SU-DHL-6 (cell line): ENCODE results near the gene FKBP5.
"Not testable (repeated sequence)": the region's sequence is repeated elsewhere in the genome, so short reads cannot be mapped to it uniquely, and the experiment has no call there.

Experiments
- H2AFZ ChIP-seq: fragments of 200-600 bp; sonication (generic); 2 replicates; pipeline ENCODE4 v1.6.1; 2014; ENCODE audit warnings: low read depth, mild to moderate bottlenecking, moderate library complexity, mixed read lengths, antibody characterized with exemption, low read length; ENCODE audit not compliant: severe bottlenecking
- H3F3A ChIP-seq: fragments of 200-600 bp; shearing (Covaris generic); 2 replicates; pipeline ENCODE4 v1.6.0; 2016; ENCODE audit warnings: antibody characterized with exemption, mild to moderate bottlenecking; ENCODE audit not compliant: insufficient read depth
- H3K27ac ChIP-seq: fragments of 200-600 bp; sonication (generic); 2 replicates; pipeline ENCODE4 v1.5.1; 2016; ENCODE audit warnings: low read depth, mild to moderate bottlenecking, low read length, moderate library complexity, mixed read lengths
- H3K27me3 ChIP-seq: fragments of 200-600 bp; sonication (generic), shearing (Covaris generic); 2 replicates; pipeline ENCODE4 v1.6.0; 2014; ENCODE audit warnings: mild to moderate bottlenecking, low read length
- H3K36me3 ChIP-seq: fragments of 200-600 bp; sonication (generic); 2 replicates; pipeline ENCODE4 v1.6.1; 2014; ENCODE audit warnings: mild to moderate bottlenecking, low read length, mixed read lengths
- H3K4me2 ChIP-seq: fragments of 300-600, 200-600 bp; shearing (Covaris generic), sonication (generic); 2 replicates; pipeline ENCODE4 v1.6.0; 2014; ENCODE audit warnings: low read length, low read depth, mild to moderate bottlenecking; ENCODE audit not compliant: poor library complexity, severe bottlenecking
- H3K4me3 ChIP-seq: fragments of 200-600 bp; sonication (generic); 2 replicates; pipeline ENCODE4 v1.5.1; 2014; ENCODE audit warnings: antibody characterized with exemption, low read length, mild to moderate bottlenecking, mixed read lengths; ENCODE audit not compliant: insufficient read depth, poor library complexity, severe bottlenecking
- H3K79me2 ChIP-seq: fragments of 200-600 bp; sonication (generic); 2 replicates; pipeline ENCODE4 v1.6.1; 2014; ENCODE audit warnings: mild to moderate bottlenecking, low read length, moderate library complexity; ENCODE audit not compliant: insufficient read depth
- H3K9ac ChIP-seq: fragments of 200-600 bp; sonication (generic); 2 replicates; pipeline ENCODE4 v1.7.0; 2014; ENCODE audit warnings: mild to moderate bottlenecking, low read length
- H3K9me2 ChIP-seq: fragments of 200-600 bp; sonication (generic); replicated peaks from 2 replicates; pipeline ENCODE4 v1.6.1; 2014; ENCODE audit warnings: low read length; ENCODE audit not compliant: insufficient read depth
- H3K9me3 ChIP-seq: fragments of 200-600 bp; sonication (generic); 2 replicates; pipeline ENCODE4 v1.6.1; 2014; ENCODE audit warnings: low read length, mixed read lengths; ENCODE audit not compliant: insufficient read depth
- H4K20me1 ChIP-seq: fragments of 200-600 bp; sonication (generic); 2 replicates; pipeline ENCODE4 v1.6.1; 2014; ENCODE audit warnings: low read depth, mild to moderate bottlenecking, antibody characterized with exemption, low read length, moderate library complexity, mixed read lengths
- EZH2phosphoT487 ChIP-seq: fragments of 200-600 bp; sonication (generic), shearing (Covaris generic); conservative IDR thresholded peaks from 2 replicates; pipeline ENCODE4 v1.6.1; 2018; ENCODE audit warnings: mild to moderate bottlenecking, antibody characterized with exemption, low read length, moderate library complexity, mixed read lengths
- TF ChIP-seq, protein P1 (sequence below): fragments of 200-600 bp; sonication (generic); IDR thresholded peaks from one replicate; pipeline ENCODE4 v1.5.1; 2017; ENCODE audit warnings: antibody characterized with exemption, mild to moderate bottlenecking, low read length, moderate library complexity; ENCODE audit not compliant: insufficient read depth, poor library complexity, severe bottlenecking

Gene FKBP5

GRCh38 chr6:35694462-35694861 lies 5.7 kb upstream of the FKBP5 start:
- Histone ChIP-seq H3K36me3 (no peaks in the 10 kb centered on the region), H3K27ac (no peak overlapping the region), H3K4me2 (no peak overlapping the region), H3K9me2 (no peaks in the 10 kb centered on the region), H3K4me3 (no peak overlapping the region), H3K9me3 (no peaks in the 10 kb centered on the region), H3K27me3 (no peaks in the 10 kb centered on the region), H3F3A (no peaks in the 10 kb centered on the region), H4K20me1 (no peaks in the 10 kb centered on the region), H3K79me2 (no peaks in the 10 kb centered on the region), H2AFZ (no peak overlapping the region), H3K9ac (no peak overlapping the region)
- TF ChIP-seq, protein P1, sequence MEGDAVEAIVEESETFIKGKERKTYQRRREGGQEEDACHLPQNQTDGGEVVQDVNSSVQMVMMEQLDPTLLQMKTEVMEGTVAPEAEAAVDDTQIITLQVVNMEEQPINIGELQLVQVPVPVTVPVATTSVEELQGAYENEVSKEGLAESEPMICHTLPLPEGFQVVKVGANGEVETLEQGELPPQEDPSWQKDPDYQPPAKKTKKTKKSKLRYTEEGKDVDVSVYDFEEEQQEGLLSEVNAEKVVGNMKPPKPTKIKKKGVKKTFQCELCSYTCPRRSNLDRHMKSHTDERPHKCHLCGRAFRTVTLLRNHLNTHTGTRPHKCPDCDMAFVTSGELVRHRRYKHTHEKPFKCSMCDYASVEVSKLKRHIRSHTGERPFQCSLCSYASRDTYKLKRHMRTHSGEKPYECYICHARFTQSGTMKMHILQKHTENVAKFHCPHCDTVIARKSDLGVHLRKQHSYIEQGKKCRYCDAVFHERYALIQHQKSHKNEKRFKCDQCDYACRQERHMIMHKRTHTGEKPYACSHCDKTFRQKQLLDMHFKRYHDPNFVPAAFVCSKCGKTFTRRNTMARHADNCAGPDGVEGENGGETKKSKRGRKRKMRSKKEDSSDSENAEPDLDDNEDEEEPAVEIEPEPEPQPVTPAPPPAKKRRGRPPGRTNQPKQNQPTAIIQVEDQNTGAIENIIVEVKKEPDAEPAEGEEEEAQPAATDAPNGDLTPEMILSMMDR, result no peak
- TF ChIP-seq EZH2phosphoT487, result no peak

DNA sequence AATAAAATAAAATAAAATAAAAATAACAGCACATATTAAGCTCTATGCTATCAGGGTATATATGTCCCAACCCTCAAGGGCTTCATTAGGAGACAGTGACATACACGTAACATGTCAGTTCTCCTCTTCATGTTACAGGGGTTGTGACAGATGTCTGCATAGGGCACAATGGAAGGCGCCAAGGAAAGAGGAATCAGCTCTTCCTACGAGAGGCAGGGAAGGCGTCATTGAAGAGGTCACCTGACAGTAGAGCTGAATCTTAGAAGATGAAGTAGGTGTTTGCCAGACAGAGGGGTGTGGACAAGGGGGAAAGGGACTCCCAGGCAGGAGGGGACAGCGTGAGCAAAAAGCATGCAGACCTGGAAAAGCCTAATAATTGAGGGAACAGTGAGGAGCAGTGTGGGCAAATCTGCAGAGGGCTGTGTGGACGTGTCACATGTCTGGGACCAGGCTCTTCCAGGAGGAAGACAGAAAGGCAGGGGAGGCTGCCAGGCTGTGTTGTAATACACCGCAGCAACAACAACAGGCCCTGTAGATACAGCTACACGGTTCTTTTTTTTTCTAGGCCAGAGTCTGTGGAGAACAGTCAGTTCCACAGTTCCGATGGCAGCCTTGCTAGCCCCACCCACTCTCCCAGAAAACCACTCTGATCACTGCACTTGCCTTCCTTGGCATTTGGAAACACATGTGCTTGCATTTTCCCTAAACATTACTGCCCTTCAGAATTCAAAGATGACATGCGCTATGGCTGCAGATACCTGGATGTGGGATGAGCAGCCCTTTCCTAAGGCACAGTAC lies 2.5 kb upstream of the FKBP5 start:
- Histone ChIP-seq H4K20me1 (peaks cover 8% of the 10 kb centered on the region), H3K79me2 (peaks cover 21% of the 10 kb centered on the region), H3K4me2 (no peak overlapping the region), H3K27me3 (no peaks in the 10 kb centered on the region), H3K27ac (no peak overlapping the region), H3K4me3 (no peak overlapping the region), H3K36me3 (peaks cover 6% of the 10 kb centered on the region; the same call in 1 of the 2 replicates), H2AFZ (no peak overlapping the region), H3K9me2 (no peaks in the 10 kb centered on the region), H3K9me3 (no peaks in the 10 kb centered on the region), H3K9ac (no peak overlapping the region), H3F3A (peaks cover 15% of the 10 kb centered on the region)
- TF ChIP-seq, protein P1, result no peak
- TF ChIP-seq EZH2phosphoT487, result no peak

DNA sequence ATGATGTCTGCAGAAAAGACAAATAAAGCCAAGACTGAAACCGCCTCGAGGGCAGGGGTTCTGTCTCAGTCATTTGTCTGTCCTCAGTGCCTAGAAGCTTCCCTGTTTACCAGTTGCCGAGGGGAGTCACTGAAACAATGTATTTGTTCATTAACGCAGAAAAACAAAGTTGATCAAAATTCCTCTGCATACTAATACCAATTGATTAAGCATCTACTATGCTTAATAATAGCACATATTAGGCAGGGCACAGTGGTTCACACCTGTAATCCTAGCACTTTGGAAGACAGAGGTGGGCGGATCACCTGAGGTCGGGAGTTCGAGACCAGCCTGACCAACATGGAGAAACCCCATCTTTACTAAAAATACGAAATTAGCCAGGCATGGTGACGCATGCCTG lies 1.8 kb upstream of the FKBP5 start:
- Histone ChIP-seq H3K4me2 (no peak overlapping the region), H3K4me3 (no peak overlapping the region), H3K9me3 (no peaks in the 10 kb centered on the region), H3K9ac (no peak overlapping the region), H2AFZ (no peak overlapping the region), H3K36me3 (peaks cover 6% of the 10 kb centered on the region; the same call in 1 of the 2 replicates), H3F3A (peaks cover 19% of the 10 kb centered on the region), H3K27ac (no peak overlapping the region), H3K27me3 (no peaks in the 10 kb centered on the region), H3K79me2 (peaks cover 29% of the 10 kb centered on the region), H3K9me2 (no peaks in the 10 kb centered on the region), H4K20me1 (peaks cover 8% of the 10 kb centered on the region)
- TF ChIP-seq EZH2phosphoT487, result no peak
- TF ChIP-seq, protein P1, result no peak

- H3K9ac ChIP-seq, H3K4me3 ChIP-seq, H3K9me3 ChIP-seq, H3K9me2 ChIP-seq, H3K4me2 ChIP-seq, H3K27ac ChIP-seq, H2AFZ ChIP-seq, H3K27me3 ChIP-seq: not testable (repeated sequence)
- Histone ChIP-seq H3K79me2 (peaks cover 33% of the 10 kb centered on the region), H4K20me1 (peaks cover 13% of the 10 kb centered on the region), H3K36me3 (peaks cover 10% of the 10 kb centered on the region), H3F3A (peaks cover 24% of the 10 kb centered on the region)
Measured at GRCh38 chr6:35690006-35690405, 1.3 kb upstream of the FKBP5 start.
